ENCODE data around the gene PRUNE1.

PRUNE1 gene

DNA sequence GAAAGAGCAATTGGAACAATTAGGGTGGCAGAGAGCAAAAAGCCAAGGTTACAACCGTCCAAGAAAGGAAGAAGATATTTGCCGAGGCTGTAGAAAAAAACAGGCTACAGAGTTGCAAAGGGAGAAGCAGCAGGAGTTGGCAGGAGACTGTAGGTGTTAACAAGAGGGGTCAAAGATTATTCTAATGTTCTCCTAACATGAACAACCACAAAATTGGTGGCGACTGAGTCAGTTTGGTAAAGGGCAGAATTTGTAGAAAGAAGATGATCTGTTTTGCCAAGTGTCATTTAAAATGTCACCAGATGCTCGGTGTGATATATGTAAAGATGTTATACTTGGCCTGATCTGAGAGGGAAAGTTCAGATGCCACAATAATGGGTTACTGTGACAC is 401 bp upstream of the PRUNE1 start:
- DNase-seq (ENCODE audit: low read depth), result no peak

GRCh38 chr1:151009206-151009587 is 948 bp downstream of the PRUNE1 start:
- DNase-seq (ENCODE audit: low read depth), result peak; percentile 60

- DNase-seq (ENCODE audit: low read depth), result no peak
Measured at GRCh38 chr1:151009674-151010345, 1.6 kb downstream of the PRUNE1 start.

DNA sequence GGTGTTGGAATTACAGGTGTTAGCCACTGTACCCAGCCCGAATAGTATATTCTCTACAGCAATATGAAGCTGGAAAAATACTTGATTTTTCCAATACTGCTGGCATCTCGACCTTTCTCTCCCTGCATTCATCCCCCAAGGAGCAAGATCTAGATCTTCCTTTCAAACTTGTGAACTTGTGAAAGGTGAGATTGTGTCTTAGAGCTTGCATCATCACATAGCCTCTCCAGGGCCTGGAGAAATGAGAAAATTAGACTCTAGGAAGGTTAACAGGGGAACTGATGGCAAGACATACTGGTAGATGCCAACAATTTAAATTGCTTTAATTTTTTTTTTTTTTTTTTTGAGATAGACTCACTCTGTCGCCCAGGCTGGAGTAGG is 2.1 kb downstream of the PRUNE1 start:
- no peak for DNase-seq (ENCODE audit: low read depth)

DNA sequence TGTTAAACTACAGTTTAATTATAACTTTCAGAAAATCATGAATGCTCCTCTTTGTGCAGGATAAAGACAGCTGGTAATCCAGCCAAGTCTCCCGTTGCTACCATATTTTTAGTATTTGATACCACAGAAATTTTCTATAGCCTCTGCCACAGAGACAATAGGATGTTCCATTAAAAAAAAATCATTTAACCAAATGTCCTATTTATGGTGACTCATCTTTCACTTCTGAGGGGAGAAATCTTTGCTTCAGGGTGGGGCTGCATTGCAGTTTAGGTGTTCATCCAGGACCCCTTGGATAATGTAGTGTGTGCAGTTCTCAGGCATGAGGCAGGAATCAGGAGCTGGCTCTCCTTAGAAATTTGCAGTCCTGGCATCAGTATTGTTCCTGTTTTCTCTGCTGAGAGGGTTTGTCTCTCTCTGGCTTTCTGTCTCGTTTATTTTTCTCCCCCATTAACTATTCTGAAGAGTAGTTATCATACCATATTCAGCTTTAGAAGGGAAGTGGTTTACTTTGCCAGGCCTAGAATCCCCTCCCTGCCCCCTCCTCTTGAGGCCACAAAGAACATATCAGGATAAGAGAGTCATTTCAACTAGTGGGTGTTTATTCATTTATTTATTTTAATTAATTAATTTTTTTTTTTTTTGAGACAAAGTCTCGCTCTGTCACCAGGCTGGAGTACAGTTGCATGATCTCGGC is 3.1 kb downstream of the PRUNE1 start:
- no peak for DNase-seq (ENCODE audit: low read depth)

GRCh38 chr1:151012684-151013471 is 4.6 kb downstream of the PRUNE1 start:
- no peak for DNase-seq (ENCODE audit: low read depth)

GRCh38 chr1:151013518-151013917 is 5.3 kb downstream of the PRUNE1 start:
- DNase-seq (ENCODE audit: low read depth), result no peak

GRCh38 chr1:151024540-151025146 is 16.4 kb downstream of the PRUNE1 start:
- peak; percentile 58 for DNase-seq (ENCODE audit: low read depth)

DNA sequence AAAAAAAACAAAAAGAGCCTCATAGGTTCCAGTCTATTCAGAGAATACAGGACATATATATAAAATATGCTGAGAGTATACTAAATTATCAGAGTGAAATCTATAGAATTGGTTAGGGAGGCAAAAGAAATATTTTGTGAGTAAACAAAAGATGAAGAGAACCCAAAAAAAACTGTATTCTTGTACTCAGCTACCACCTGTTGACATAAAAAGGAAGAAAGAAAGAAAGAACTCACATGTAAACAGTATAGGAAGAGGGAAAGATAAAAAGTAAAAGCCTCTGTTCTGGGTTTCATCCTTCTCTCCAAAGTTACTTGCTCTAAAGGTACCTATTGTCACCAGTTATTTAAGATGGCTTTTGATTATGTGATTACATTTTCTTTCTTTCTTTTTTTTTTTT is 18.2 kb downstream of the PRUNE1 start:
- DNase-seq (ENCODE audit: low read depth), result no peak

DNA sequence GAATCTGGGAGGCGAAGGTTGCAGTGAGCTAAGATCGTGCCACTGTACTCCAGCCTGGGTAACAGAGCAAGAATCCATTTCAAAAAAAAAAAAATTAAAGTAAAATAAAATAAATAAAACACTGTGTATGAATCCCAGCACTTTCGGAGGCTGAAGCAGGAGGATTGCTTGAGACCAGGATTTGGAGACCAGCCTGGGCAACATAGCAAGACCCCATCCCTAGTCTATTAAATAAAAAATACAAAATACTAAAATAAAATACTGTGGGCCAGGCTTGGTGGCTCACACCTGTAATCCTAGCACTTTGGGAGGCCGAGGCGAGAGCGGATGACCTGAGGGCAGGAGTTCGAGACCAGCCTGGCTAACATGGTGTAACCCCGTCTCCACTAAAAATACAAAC is 23.9 kb downstream of the PRUNE1 start:
- no peak for DNase-seq (ENCODE audit: low read depth)

DNA sequence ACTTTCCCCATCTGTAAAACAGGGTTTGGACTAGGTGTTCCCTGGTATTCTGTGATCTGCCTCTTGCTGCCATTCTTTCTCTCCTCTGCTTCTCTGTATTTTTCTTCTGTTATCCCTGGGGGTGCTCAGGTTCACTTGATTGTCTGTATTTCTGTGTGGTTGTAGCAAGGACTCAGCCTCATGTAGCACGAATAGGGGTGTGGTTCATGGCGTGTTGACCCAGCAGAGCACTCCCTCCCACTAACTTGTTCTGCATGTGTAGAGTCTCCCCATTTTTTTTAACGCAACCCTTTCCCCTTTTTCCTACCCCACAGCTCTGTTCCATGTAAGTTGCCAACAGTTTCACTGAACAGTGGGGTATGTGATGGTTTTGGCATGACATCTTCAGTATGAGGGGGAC is 26.9 kb downstream of the PRUNE1 start:
- no peak for DNase-seq (ENCODE audit: low read depth)

DNA sequence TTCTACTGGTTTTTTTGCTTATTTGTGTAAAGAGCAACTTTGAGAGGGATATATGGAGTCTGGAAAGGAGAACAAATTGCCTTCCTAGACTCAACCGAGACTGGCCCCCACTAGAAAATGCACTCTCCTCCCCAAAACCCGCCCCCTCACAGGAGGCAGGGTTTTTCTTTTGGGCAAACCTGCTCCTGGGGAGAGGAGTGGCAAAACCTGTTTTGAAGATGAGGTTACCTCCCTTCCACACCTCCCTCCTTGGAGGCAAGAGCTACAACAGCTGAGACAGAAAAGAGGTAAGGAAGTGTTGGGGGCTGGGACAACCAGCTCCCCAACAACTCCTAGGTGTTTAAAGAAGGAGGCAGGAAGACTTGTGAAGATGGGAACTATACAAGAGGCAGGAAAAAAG is 28.1 kb downstream of the PRUNE1 start, which contains the start of gene BNIPL:
TSS of gene BNIPL (plus strand) at position 231 of the 400 bp plus-strand sequence. CDS start at position 371, 140 bp downstream.
- no peak for DNase-seq (ENCODE audit: low read depth)

- DNase-seq (ENCODE audit: low read depth), result no peak
Measured at GRCh38 chr1:151037032-151037431, 28.8 kb downstream of the PRUNE1 start.

DNA sequence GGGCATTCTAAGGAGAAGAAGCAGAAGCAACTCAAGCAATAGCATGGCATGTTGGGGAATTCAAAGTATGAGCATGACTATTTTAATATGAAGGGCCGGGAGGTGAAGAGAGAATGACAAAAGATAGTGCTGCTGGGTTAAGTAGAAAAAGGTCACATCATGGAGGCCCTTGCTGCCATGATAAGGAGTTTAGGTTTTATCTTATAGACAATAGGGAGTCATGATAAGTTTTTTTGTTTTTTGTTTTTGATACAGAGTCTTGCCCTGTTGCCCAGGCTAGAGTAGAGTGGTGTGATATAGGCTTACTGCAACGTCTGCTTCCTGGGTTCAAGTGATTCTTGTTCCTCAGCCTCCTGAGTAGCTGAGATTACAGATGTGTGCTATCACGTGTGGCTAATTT is 31.3 kb downstream of the PRUNE1 start:
- no peak for DNase-seq (ENCODE audit: low read depth)

- DNase-seq (ENCODE audit: low read depth), result no peak
Measured at GRCh38 chr1:151043163-151043562, 34.9 kb downstream of the PRUNE1 start.

- DNase-seq (ENCODE audit: low read depth), result peak; percentile 65
Measured at GRCh38 chr1:151047591-151047924, 39.3 kb downstream of the PRUNE1 start, which contains the start of gene C1orf56. TSS of gene C1orf56 (plus strand) at chr1:151047751. CDS start at chr1:151047848, 97 bp downstream.

DNA sequence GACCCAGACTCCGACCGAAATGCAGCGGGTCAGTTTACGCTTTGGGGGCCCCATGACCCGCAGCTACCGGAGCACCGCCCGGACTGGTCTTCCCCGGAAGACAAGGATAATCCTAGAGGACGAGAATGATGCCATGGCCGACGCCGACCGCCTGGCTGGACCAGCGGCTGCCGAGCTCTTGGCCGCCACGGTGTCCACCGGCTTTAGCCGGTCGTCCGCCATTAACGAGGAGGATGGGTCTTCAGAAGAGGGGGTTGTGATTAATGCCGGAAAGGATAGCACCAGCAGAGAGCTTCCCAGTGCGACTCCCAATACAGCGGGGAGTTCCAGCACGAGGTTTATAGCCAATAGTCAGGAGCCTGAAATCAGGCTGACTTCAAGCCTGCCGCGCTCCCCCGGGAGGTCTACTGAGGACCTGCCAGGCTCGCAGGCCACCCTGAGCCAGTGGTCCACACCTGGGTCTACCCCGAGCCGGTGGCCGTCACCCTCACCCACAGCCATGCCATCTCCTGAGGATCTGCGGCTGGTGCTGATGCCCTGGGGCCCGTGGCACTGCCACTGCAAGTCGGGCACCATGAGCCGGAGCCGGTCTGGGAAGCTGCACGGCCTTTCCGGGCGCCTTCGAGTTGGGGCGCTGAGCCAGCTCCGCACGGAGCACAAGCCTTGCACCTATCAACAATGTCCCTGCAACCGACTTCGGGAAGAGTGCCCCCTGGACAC is 39.8 kb downstream of the PRUNE1 start:
- peak; percentile 53 for DNase-seq (ENCODE audit: low read depth)

DNA sequence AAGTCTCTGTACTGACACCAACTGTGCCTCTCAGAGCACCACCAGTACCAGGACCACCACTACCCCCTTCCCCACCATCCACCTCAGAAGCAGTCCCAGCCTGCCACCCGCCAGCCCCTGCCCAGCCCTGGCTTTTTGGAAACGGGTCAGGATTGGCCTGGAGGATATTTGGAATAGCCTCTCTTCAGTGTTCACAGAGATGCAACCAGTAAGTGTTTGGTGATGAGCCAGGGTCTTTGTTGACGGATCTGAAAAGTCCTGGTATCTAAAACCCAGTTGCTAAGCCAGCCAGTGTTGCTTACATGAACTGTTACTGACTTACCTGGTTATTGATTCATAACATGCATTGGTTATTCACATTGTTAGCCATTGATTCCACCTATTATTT is 40.4 kb downstream of the PRUNE1 start:
- DNase-seq (ENCODE audit: low read depth), result no peak

GRCh38 chr1:151049458-151049857 is 41.2 kb downstream of the PRUNE1 start:
- no peak for DNase-seq (ENCODE audit: low read depth)

GRCh38 chr1:151050051-151050688 is 41.9 kb downstream of the PRUNE1 start:
- DNase-seq (ENCODE audit: low read depth), result no peak

DNA sequence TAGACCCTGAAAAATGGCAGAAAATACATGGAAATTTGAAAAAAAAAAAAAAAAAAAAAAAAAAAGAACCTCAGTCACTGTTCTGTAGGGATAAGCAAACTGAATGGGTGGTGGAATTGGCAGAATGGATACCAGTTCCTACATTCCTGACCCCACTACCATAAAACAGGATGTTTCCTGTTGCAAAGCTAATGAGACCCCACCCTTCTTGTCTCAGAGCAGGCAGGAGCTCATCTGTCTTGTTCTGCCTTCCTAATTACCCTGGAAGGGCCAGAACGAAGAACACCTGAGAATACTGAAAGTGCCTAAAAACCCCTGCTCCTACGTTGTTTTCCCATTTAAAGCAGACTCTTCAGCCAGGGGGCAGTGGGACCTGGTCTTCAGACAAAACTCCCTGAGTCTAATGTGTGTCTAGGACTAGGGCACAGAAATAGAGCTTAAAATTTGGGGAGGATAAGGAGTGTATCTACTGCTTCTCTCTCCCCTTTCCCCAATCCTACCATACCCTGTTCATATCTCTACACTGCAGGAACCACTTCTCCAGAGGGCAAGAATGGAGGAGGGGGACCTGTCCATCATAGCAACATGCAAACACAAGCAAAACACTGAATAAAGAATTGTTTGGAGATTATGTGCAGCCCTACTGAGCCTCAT is 43.2 kb downstream of the PRUNE1 start:
- DNase-seq (ENCODE audit: low read depth), result no peak
